Activated CD4-positive, alpha-beta T cell treated with anti-CD3 and anti-CD28 coated beads, Interleukin-2, amount 50 U/mL, for 1 hour (primary cell): ENCODE measurements around the gene DCXR.
A peak's percentile ranks its signal among the peaks of the same experiment; 100 is the strongest.

Experiments
- DNase-seq: peaks from one replicate; pipeline ENCODE4 v3.0.0-alpha.2; 2020

The DCXR gene

GRCh38 chr17:82036634-82037091 lies 834 bp downstream of the DCXR start:
- DNase-seq: no peak

- no peak for DNase-seq
Measured at GRCh38 chr17:82035956-82036633, 1.4 kb downstream of the DCXR start.

GRCh38 chr17:82035488-82035887 lies 2.0 kb downstream of the DCXR start:
- no peak for DNase-seq

GRCh38 chr17:82034371-82035011 lies 3.0 kb downstream of the DCXR start:
- no peak for DNase-seq

GRCh38 chr17:82033359-82034085 lies 4.0 kb downstream of the DCXR start:
- no peak for DNase-seq

- DNase-seq: peak; percentile 36
Measured at GRCh38 chr17:82031885-82032627, 5.4 kb downstream of the DCXR start.

- no peak for DNase-seq
Measured at GRCh38 chr17:82031303-82031884, 6.1 kb downstream of the DCXR start, which contains the start of gene RAC3. Gene RAC3 (plus strand): TSS chr17:82031678. CDS start chr17:82031762, 84 bp downstream.

GRCh38 chr17:82030470-82031302 lies 6.8 kb downstream of the DCXR start:
- DNase-seq: peak; percentile 80

- no peak for DNase-seq
Measured at GRCh38 chr17:82029990-82030469, 7.5 kb downstream of the DCXR start.

GRCh38 chr17:82029391-82029790 lies 8.1 kb downstream of the DCXR start:
- DNase-seq: no peak

- no peak for DNase-seq
Measured at GRCh38 chr17:82028966-82029365, 8.5 kb downstream of the DCXR start.

- DNase-seq: no peak
Measured at GRCh38 chr17:82028246-82028645, 9.3 kb downstream of the DCXR start.

- DNase-seq: no peak
Measured at GRCh38 chr17:82025401-82026107, 11.9 kb downstream of the DCXR start.

GRCh38 chr17:82024859-82025258 lies 12.6 kb downstream of the DCXR start:
- no peak for DNase-seq

GRCh38 chr17:82023447-82024241 lies 13.9 kb downstream of the DCXR start:
- DNase-seq: no peak

- peak; percentile 100 for DNase-seq
Measured at GRCh38 chr17:82022981-82023446, 14.5 kb downstream of the DCXR start, which contains the start of gene LRRC45. Gene LRRC45 (plus strand): TSS chr17:82023305. CDS start chr17:82023644, 339 bp downstream.

- DNase-seq: no peak
Measured at GRCh38 chr17:82022310-82022980, 15.1 kb downstream of the DCXR start, which contains the start of gene CENPX. Gene CENPX (minus strand): TSS chr17:82022878. CDS start chr17:82022861, 17 bp downstream.

GRCh38 chr17:82021900-82022309 lies 15.6 kb downstream of the DCXR start:
- no peak for DNase-seq
